ENCODE results near the gene NRG3.

NRG3 gene

DNA sequence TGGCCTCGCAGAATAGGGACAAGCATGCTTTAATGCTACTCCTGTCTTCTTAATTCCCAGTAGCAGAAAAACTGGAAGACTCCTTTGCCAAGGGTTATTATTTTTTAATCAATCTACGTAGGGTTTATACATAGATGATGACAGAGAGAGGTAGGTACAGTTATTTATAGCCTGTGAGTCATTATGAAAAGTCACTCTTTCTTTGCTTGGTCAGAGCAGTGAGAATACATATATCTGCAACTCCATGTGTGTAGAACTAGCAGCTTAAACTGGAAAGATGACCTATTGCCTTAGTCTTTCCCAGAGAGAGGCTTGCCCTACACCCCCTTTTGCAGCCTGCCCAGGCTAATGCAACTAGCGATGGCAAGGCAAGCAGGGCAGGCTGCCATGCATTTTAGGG, 1050.6 kb downstream of the NRG3 start:
- TF ChIP-seq, protein P1, sequence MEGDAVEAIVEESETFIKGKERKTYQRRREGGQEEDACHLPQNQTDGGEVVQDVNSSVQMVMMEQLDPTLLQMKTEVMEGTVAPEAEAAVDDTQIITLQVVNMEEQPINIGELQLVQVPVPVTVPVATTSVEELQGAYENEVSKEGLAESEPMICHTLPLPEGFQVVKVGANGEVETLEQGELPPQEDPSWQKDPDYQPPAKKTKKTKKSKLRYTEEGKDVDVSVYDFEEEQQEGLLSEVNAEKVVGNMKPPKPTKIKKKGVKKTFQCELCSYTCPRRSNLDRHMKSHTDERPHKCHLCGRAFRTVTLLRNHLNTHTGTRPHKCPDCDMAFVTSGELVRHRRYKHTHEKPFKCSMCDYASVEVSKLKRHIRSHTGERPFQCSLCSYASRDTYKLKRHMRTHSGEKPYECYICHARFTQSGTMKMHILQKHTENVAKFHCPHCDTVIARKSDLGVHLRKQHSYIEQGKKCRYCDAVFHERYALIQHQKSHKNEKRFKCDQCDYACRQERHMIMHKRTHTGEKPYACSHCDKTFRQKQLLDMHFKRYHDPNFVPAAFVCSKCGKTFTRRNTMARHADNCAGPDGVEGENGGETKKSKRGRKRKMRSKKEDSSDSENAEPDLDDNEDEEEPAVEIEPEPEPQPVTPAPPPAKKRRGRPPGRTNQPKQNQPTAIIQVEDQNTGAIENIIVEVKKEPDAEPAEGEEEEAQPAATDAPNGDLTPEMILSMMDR (IDR thresholded peaks at IDR 0.05; ENCODE audit: low read depth, low read length): no peak
- DNase-seq (ENCODE audit: low read depth, low spot score): no peak
- H3K4me3 ChIP-seq (ENCODE audit: low read depth, low read length): no peak overlapping the region
- in situ Hi-C loops (cut with HindIII; ENCODE audit: low sequenced_read_pairs): no loop called here

DNA sequence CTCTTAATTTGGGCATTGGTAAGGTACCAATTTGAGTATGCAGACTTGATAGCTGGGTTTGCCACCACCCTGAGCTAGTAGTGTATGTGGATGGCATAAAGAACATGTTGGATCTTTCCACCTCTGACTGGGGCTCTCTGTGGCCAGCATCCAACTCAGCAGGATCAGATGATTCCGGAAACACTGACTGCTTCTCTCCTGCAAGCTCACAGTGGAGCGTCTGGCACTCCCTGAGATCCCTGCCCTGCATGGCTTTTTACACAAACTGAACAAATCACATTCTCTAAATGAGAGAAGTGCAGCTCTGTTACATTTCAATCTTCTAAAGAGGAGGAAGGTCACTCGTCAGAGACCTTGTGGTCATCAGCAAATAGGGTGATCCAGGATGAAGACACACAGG, 1057.5 kb downstream of the NRG3 start:
- H3K4me3 ChIP-seq (ENCODE audit: low read depth, low read length): no peak overlapping the region
- DNase-seq (ENCODE audit: low read depth, low spot score): peak; percentile 14
- TF ChIP-seq, protein P1 (IDR thresholded peaks at IDR 0.05; ENCODE audit: low read depth, low read length): no peak
- in situ Hi-C loops (cut with HindIII; ENCODE audit: low sequenced_read_pairs): no loop called here

DNA sequence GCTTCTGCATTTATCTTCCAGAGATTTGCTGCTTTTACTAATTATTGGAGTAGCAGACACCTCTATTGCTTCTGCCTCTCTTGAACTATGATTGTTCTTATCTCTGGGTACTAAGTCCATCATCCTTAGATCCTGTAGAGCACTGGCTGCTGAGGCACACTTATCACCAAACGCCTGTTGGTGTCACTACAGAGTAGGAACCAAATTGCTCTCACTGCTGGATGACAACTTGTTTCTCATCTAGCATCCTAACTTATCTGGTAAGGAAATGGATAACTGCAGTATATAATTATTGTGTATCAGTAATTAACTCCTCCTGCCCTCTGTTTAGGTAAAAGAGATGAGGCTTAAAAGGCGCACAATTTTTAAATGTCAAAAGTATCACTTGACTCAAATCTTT, 1059.4 kb downstream of the NRG3 start:
- TF ChIP-seq, protein P1 (IDR thresholded peaks at IDR 0.05; ENCODE audit: low read depth, low read length): no peak
- in situ Hi-C loops (cut with HindIII; ENCODE audit: low sequenced_read_pairs): no loop called here
- DNase-seq (ENCODE audit: low read depth, low spot score): no peak
- no peak overlapping the region for H3K4me3 ChIP-seq (ENCODE audit: low read depth, low read length)

- no peak for DNase-seq (ENCODE audit: low read depth, low spot score)
- H3K4me3 ChIP-seq (ENCODE audit: low read depth, low read length): no peak overlapping the region
- TF ChIP-seq, protein P1 (IDR thresholded peaks at IDR 0.05; ENCODE audit: low read depth, low read length): no peak
- in situ Hi-C loops (cut with HindIII; ENCODE audit: low sequenced_read_pairs): no loop called here
These were observed 1060.0 kb downstream of the NRG3 start for GRCh38 chr10:82934947-82935346.

GRCh38 chr10:82938331-82938730, 1063.3 kb downstream of the NRG3 start:
- H3K4me3 ChIP-seq (ENCODE audit: low read depth, low read length): no peak overlapping the region
- TF ChIP-seq, protein P1 (IDR thresholded peaks at IDR 0.05; ENCODE audit: low read depth, low read length): no peak
- no peak for DNase-seq (ENCODE audit: low read depth, low spot score)
- in situ Hi-C loops (cut with HindIII; ENCODE audit: low sequenced_read_pairs): no loop called here

DNA sequence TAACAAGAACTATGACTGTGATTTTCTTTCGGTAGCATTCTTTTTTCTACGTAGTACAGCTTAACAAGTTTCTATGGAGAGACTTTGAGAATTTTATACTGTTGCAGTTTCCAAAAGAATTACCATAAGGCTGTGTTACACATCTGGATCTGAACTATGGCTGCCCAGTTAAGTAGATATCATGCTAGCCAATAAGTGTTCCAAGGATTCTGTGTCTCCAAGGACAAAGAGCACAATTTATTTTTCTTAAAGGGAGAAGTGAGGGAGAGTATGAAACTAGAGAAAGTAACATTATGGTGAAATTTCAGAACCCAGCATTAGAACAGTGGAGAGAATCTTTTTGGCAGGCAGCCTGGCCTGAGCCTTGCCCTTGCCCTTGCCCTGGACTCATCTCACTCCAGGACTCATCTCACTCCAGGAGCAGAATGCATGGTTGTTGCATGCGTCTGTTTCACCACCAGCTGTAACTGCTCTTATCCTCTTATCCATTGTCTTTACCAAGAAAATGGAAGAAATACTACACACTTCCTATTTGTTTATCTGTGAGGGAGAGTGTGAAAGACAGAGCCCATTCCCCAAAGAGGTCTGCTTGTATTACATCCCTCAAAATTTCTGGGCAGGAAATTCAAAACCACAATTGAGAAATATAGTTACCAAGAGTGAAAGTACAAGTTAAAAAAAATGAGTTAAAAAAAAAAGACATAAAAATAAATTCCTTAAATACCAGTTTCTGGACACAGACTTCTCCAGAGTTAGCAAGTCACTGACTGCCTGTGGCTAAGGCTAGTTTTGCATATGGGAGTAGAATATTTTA, 1067.5 kb downstream of the NRG3 start:
- H3K4me3 ChIP-seq (ENCODE audit: low read depth, low read length): no peak overlapping the region
- TF ChIP-seq, protein P1 (IDR thresholded peaks at IDR 0.05; ENCODE audit: low read depth, low read length): no peak
- DNase-seq (ENCODE audit: low read depth, low spot score): peak; percentile 56
- in situ Hi-C loops (cut with HindIII; ENCODE audit: low sequenced_read_pairs): no loop called here
